Lower leg skin (tissue), 4 donors: ENCODE measurements around the gene DEPDC1B. TPM values are rescaled to one million over a fixed set of nuclear protein-coding genes. Genes with fewer than 3 reads are reported as not detected.

ENCODE experiments used
- DNase-seq, 2 donors: peaks; one replicate each; pipeline ENCODE4 v3.0.0-alpha.2; 2019; ENCODE audit warnings: low spot score in 2 of 2
- H3K4me3 ChIP-seq: fragments of 200-600 bp; sonication (generic); 2 replicates; pipeline ENCODE4 v1.5.1; 2017; ENCODE audit warnings: mild to moderate bottlenecking, low read depth; ENCODE audit not compliant: poor library complexity, severe bottlenecking
- POLR2A ChIP-seq, 2 donors: fragments of 450-650 bp; IDR thresholded peaks; one replicate each; pipeline ENCODE4 v1.6.1; 2016 to 2017; ENCODE audit warnings: antibody characterized with exemption in 2 of 2, mild to moderate bottlenecking in 1 of 2, moderate library complexity in 1 of 2
- WGBS, 2 donors: methylation state at CpG; one replicate each; pipeline ENCODE4 v1.1.5; 2018; 5-methylcytosine and 5-hydroxymethylcytosine counted together
- intact Hi-C: fragments of 100-400 bp; cut with DNase I; formaldehyde crosslinking; loops from one replicate; pipeline ENCODE4 v1.15.0; 2023; ENCODE audit warnings: low total_unique reads
- total RNA-seq, 4 donors: library from RNA; depleted of rRNA; stranded (reverse); fragments of >200 nt; gene quantifications; one replicate each; pipeline ENCODE4 v1.1.0, GENCODE V29; 2016
- TF ChIP-seq, protein P1 (sequence below), 3 donors: fragments of 450-650 bp; IDR thresholded peaks; one replicate each; pipeline ENCODE4 v1.5.1; 2016; ENCODE audit warnings: antibody characterized with exemption in 3 of 3, mild to moderate bottlenecking in 3 of 3, moderate library complexity in 2 of 3

DEPDC1B gene
- total RNA-seq, 4 donors from 2014 or later, result 0.13 to 2.9 (median 1.3) TPM

DNA sequence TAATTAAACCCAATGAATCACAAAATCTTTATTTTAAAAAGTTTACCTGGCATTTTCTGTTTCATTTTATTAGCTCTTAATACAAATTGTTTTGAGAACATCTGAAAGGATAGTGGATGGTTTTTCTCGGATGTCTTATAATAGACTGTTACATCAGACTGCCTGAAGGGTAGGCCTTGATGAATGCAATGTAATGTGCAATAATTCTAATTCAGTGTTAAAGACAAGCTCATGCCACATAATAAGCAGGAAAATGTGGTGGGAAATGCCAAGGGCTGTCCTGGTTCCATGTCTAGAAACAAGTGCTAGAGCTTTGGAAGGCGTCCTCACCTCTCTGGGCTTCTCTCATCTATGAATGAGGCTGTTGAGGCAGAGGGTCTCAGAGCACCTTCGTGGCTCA is 148.1 kb downstream of the DEPDC1B start:
- H3K4me3 ChIP-seq, result no peak overlapping the region
- TF ChIP-seq, protein P1, sequence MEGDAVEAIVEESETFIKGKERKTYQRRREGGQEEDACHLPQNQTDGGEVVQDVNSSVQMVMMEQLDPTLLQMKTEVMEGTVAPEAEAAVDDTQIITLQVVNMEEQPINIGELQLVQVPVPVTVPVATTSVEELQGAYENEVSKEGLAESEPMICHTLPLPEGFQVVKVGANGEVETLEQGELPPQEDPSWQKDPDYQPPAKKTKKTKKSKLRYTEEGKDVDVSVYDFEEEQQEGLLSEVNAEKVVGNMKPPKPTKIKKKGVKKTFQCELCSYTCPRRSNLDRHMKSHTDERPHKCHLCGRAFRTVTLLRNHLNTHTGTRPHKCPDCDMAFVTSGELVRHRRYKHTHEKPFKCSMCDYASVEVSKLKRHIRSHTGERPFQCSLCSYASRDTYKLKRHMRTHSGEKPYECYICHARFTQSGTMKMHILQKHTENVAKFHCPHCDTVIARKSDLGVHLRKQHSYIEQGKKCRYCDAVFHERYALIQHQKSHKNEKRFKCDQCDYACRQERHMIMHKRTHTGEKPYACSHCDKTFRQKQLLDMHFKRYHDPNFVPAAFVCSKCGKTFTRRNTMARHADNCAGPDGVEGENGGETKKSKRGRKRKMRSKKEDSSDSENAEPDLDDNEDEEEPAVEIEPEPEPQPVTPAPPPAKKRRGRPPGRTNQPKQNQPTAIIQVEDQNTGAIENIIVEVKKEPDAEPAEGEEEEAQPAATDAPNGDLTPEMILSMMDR (IDR thresholded peaks at IDR 0.05), result no peak
- TF ChIP-seq POLR2A (IDR thresholded peaks at IDR 0.05), result no peak
- no peak for DNase-seq
- intact Hi-C loops, result no loop called here
- 76% methylated on average over 3 of the region's 3 CpGs for WGBS, 2 donors

DNA sequence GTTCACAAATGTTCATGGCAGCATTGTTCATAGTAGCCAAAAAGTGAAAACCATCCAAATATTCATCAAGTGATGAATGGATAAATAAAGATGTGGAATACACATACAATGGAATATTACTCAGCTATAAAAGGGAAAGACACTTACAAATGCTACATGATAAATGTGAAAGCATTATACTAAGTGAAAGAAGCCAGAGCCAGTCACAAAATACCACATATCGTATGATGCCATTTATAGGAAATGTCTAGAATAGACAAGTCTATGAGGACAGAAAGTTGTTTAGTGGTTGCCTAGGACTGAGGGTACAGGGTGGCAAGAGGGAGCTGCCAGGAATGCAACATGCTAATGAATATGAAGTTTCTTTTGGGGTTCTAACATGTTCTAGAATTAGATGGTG is 148.7 kb downstream of the DEPDC1B start:
- TF ChIP-seq, protein P1 (IDR thresholded peaks at IDR 0.05), result no peak
- TF ChIP-seq POLR2A (IDR thresholded peaks at IDR 0.05), result no peak
- 48 to 64% methylated on average over 1 of the region's 1 CpG for WGBS, 2 donors
- intact Hi-C loops, result no loop called here
- no peak overlapping the region for H3K4me3 ChIP-seq
- no peak for DNase-seq

DNA sequence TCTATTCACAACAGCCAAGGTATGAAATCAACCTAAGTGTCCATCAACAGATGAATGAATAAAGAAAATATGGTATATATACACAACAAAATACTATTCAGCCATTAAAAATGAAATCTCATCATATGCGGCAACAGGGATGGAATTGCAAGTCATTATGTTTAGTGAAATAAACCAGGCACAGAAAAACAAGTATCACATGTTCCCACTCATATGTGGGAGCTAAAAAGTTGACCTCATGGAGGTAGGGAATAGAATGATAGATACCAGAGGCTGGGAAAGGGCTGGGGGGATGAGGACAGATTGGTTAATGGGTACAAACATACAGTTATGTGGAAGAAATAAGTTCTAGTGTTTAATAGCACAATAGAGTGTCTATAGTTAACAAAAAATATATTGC is 149.7 kb downstream of the DEPDC1B start:
- no peak for TF ChIP-seq POLR2A (IDR thresholded peaks at IDR 0.05)
- TF ChIP-seq, protein P1 (IDR thresholded peaks at IDR 0.05), result no peak
- intact Hi-C loops, result no loop called here
- H3K4me3 ChIP-seq, result no peak overlapping the region
- 97 to 98% methylated on average over 1 of the region's 1 CpG for WGBS, 2 donors
- no peak for DNase-seq

DNA sequence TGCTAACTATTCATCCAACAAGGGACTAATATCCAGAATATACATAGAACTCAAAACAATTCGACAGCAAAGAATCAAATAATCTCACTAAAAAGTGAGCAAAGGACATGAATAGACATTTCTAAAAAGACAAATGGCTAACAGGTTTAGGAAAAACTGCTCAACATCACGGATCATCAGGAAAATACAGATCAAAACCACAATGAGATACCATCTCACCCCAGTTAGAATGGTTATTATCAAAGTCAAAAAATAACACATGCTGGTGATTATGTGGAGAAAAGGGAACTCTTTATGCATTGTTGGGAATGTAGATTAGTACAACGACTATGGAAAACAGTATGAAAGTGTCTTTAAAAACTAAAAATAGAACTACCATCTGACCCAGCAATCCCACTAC is 150.1 kb downstream of the DEPDC1B start:
- no peak for DNase-seq
- WGBS, 2 donors, result 60 to 72% methylated on average over 3 of the region's 3 CpGs
- TF ChIP-seq POLR2A (IDR thresholded peaks at IDR 0.05), result no peak
- TF ChIP-seq, protein P1 (IDR thresholded peaks at IDR 0.05), result no peak
- intact Hi-C loops, result no loop called here
- H3K4me3 ChIP-seq, result no peak overlapping the region

Other genes starting within 250 kb of the DEPDC1B start
- 10 to 100 TPM; 41.5 to 96.9 (median 69.8) TPM for gene ELOVL7, start 144.1 kb upstream of the DEPDC1B start, total RNA-seq
- 10 to 100 TPM in 2 of 4 donors, 1 to 10 TPM in 2; 5.0 to 29.1 (median 11.9) TPM for gene ERCC8, start 244.9 kb upstream of the DEPDC1B start, total RNA-seq
- gene NDUFAF2, start 245.0 kb upstream of the DEPDC1B start, total RNA-seq, result 10 to 100 TPM; 13.3 to 22.7 (median 16.0) TPM